ENCODE data around the gene M1AP.

M1AP gene

DNA sequence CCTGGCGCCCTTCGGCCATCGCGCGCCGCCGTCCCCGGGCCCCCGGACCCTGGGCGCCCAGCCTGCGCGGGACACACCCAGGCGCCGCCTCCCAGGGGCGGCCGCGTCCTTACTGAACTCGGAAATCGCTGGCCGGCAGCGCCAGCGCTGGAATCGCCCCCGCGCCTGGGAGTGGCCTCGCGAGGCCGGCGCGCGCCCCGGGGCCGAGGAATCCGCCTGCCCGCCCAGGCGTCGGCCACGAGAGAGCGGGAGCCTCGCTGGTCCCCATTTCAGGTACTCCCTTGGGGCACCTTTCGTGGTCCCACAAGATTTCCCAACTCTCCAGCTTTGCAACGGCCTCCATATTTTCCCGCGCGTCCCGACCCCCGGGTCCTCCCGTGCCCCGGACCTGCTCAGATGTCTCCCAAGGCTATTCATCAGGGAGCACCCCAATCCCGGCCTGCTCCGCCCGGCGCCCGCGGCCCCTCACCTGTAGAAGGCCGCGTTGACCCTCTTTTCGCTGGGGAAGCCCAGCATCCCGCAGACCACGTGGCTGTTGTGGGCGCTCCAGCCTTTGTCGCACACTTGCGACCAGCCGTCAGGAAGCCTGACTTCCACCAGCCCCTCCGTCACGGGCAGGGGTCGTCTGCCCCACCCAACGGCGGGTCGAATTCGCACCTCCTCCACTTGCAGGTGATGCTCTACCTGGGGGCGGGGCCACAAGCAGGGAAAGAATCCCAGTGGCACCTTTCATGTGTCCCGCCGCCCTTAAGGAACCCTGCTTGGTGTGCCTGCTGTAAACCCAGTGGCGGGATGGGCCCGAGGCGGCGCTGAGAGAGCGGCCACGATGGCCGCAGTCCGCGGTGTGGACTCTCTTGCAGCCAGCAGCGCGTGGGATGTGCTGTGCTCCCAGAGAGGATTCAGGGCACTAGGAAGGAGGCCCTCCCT lies 99.0 kb downstream of the M1AP start:
- DNase-seq, result peak; percentile 81
- peak; percentile 41 for TF ChIP-seq POLR2A (IDR thresholded peaks at IDR 0.05; ENCODE audit: low read length)
- TF ChIP-seq GATA1 (IDR thresholded peaks at IDR 0.05; ENCODE audit: low read depth, low read length), result no peak

DNA sequence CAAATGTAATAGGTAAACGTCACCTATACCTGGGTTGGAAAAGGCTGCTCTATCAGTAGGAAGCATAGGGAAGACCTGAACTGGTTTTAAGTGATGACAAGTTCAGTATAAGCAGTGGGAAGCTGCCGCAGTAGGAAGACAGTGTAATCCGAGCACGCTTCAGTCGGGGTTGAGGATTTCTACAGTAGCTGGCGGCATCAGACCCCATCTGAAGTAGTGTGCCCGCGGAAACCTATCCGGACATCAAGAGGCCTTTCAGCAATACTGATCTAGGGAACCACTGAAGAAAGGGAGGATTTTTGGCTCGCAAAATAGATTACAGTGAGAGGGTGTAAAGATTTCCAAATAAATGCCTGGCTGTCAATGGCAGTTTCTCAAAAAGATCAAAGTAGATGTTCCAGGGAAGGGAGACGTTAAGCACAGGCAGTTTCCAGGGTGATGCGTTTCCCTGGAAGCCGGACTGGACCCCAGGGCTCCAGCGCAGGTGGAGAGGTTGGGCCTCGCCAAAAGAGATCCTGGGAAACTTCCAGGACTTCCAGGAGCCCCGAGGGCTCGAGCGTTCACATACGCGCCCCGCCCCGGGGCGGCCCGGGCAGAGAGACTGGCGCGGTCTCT lies 99.7 kb downstream of the M1AP start:
- no peak for TF ChIP-seq GATA1 (IDR thresholded peaks at IDR 0.05; ENCODE audit: low read depth, low read length)
- TF ChIP-seq POLR2A (IDR thresholded peaks at IDR 0.05; ENCODE audit: low read length), result peak; percentile 44
- no peak for DNase-seq

DNA sequence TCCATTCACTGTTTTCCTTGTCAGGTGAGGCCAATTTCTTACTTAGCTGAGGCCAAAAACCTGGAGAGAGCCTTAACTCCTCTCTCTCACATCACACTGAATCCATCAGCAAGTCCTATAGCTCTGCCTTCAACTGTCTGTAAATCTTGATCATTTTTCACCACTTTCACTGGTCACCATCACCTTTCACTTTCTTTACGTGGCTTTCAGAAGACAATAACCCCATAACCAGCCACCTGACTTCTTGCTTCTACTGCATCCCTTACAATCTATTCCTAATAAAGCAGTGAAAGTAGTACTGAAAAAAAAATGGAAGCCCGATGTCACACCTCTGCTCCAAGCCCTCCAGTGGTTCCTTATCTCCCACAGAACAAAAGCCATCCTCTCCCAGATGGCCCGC lies 102.1 kb downstream of the M1AP start:
- DNase-seq, result no peak
- TF ChIP-seq POLR2A (IDR thresholded peaks at IDR 0.05; ENCODE audit: low read length) (no peak), GATA1 (IDR thresholded peaks at IDR 0.05; ENCODE audit: low read depth, low read length) (no peak)

DNA sequence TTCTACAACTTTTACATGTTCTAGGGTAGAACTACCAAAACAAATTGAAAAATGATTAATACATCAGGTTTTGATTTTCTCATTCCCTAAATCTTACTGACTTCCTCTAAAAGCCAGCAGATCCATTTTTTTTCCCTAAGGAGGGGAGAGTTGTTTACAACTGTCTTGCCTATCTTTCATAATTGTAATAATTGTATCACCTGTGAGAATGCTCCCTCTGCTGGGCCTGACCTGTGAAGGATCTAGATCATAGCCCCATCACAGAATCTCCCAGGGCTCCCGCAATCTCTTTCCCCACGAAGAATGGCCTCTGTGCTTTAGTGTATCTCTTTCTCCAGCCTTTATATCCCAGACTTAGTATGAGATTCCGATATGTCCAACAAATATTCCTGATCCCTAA lies 103.5 kb downstream of the M1AP start:
- no peak for DNase-seq
- TF ChIP-seq POLR2A (IDR thresholded peaks at IDR 0.05; ENCODE audit: low read length) (no peak), GATA1 (IDR thresholded peaks at IDR 0.05; ENCODE audit: low read depth, low read length) (no peak)

DNA sequence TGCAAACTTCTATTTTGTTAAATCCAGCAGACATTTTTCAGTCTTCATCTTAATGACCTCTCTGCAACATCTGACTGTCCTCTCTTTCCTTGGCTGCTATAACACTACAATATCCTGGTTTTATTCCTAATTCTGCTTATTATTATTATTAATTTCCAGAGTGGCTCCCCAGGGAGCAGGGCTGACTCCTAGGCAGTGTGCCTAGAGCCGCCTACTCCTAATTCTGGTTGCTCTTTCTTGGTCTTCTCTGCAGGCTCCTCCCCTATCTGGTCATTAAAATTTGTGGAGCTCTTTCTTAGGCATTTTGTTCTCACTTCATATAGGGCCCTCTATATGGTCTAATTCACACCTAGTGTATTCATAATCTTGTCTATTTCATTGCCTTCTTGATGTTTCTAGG lies 105.2 kb downstream of the M1AP start:
- no peak for TF ChIP-seq POLR2A (IDR thresholded peaks at IDR 0.05; ENCODE audit: low read length)
- TF ChIP-seq GATA1 (IDR thresholded peaks at IDR 0.05; ENCODE audit: low read depth, low read length), result no peak
- no peak for DNase-seq

DNA sequence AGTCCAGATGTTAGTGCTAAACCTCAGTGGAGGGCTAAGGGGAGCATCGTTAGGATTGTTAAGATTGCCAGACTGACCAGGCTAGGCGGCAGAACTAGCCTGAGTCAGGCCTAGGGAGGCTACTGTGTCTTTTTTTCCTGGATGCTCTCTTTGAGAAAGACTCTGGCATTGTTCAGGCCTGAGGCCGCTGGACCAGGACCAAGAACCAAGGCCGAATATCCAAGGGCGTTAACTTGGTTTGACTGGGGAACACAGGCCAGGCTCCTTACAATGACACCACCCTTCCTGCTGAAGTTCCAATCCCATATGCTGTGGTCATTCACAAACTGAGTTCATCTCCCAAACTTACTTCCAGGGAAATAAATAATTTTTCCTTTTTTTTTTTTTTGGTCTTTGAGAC lies 107.8 kb downstream of the M1AP start:
- TF ChIP-seq GATA1 (IDR thresholded peaks at IDR 0.05; ENCODE audit: low read depth, low read length) (no peak), POLR2A (IDR thresholded peaks at IDR 0.05; ENCODE audit: low read length) (no peak)
- no peak for DNase-seq

DNA sequence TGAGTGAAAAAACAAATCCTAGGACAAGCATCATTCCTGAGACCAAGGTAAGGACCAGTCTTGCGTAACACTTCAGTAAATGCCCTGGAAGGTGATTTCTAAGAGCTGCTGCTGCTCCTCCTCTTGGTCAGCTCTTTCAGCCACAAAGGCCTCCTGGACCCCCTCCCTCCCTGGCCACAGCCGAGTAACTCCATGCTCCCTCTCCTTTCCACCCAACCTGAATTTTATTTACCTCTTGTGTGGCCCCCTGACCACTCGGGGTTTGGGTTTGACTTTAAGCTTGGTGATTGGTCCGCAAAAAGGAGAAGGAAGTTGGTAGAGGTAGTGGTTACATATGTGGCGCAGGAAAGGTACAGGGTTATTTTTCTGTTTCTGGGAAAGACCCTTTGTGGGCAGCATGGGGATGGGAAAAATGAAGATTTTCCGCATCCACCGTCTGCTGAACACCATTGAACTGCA lies 109.2 kb downstream of the M1AP start:
- no peak for DNase-seq

DNA sequence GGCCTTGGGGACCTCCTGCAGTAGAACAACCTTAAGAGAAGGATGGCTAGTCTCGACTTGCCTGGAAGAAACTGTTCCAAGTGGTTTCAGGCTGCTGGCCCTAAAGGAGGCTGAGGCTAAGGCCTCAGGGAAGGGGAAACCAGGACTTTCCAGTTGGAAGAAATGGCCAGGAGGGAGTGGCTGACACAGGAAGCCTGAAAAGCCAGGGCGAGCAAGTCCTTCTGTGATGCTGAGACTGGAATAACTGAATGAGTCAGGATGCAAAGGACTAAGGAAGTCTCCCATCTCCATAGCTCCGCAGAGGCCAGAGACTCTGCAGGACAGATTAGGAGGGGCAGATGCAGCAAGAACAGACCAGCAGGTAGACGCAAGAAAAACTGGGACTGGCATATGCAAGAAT lies 111.0 kb downstream of the M1AP start:
- no peak for TF ChIP-seq GATA1 (IDR thresholded peaks at IDR 0.05; ENCODE audit: low read depth, low read length)
- no peak for TF ChIP-seq POLR2A (IDR thresholded peaks at IDR 0.05; ENCODE audit: low read length)
- no peak for DNase-seq

More for the DNA sequence above, 109.2 kb downstream of the M1AP start:
- TF ChIP-seq POLR2A (IDR thresholded peaks at IDR 0.05; ENCODE audit: low read length) (no peak), GATA1 (IDR thresholded peaks at IDR 0.05; ENCODE audit: low read depth, low read length) (no peak)

DNA sequence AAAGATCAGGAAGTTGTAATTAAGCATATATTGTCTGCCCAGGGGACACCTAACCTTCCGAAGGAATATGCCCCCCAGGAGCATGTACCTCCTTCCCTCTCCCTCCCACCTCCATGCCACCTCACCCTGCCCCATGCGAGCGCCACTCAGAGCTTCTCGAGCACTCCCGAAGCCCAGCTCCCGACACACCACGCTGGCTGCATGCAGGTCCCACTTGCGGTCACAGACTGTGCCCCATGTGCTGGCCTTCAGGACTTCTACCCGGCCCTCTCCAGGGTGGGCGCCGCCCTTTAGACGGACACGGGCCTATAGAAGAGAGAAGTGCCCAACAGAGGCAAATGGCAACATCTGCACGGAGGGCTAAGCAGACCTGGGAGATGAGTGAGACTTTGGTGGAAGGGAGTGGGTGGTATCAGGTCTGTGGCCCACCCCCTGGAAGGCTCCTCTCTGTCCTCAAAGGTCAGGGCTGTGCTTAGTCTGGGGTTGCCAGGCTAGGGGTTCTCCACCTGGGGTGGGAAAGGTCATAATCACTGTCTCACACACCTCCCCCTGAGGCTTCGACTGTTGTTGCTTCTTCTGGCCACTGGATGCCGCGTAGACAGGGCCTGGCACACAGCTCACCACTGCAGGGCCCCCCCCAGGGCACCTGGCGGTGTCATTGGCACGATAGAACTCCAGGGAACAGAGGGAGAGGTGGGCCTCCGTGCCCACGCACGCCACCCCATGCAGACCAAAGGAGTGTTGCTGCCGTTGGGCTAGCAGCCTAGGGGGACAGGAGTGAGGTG lies 111.8 kb downstream of the M1AP start:
- TF ChIP-seq GATA1 (IDR thresholded peaks at IDR 0.05; ENCODE audit: low read depth, low read length), result no peak
- TF ChIP-seq POLR2A (IDR thresholded peaks at IDR 0.05; ENCODE audit: low read length), result no peak
- no peak for DNase-seq

DNA sequence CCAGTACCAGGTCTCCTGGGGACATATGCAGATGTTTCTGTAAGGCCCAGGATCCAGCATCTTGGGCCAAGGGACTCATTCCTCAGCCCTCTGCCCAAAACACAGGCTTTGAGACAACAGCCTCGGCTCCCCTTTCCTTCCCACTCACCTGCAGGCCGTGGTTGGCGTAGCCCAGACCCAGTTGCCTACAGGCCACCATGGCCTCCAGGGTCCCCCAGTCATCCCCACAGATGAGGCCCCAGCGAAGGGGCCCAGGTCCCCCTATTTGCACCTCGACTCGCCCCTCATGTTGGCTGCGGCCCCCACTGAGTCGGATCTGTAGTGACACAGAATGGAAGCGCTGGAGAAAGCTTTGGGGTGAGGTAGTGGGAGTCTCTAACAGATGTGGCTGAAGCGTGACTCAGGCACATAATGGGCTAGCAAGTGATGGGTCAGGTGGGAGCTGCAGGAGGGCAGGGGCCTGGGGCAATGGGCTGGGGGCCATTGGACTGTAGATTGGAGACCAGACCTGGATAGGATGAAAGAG lies 112.6 kb downstream of the M1AP start:
- TF ChIP-seq GATA1 (IDR thresholded peaks at IDR 0.05; ENCODE audit: low read depth, low read length) (no peak), POLR2A (IDR thresholded peaks at IDR 0.05; ENCODE audit: low read length) (no peak)

DNA sequence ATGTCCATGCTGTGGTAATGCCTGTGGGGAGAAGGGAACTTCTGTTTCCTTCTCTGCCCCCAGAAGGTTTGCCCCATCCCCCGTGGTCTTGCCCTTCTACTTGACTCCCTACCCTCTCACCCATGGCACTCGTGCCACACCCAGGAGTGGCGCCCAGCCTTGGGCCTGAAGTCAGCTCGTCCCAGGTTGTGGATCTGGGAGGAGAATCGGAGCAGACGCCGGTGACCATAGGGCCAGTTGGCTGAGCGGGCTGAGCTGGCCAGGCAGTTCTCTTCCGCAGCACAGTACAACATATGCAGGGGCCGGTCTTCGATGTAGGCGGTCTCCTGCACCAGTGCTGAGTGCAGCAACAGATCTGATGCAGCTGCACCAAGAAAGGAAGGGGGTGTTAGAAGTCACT lies 113.7 kb downstream of the M1AP start:
- TF ChIP-seq GATA1 (IDR thresholded peaks at IDR 0.05; ENCODE audit: low read depth, low read length) (no peak), POLR2A (IDR thresholded peaks at IDR 0.05; ENCODE audit: low read length) (peak; percentile 13)
- DNase-seq, result no peak

More for the DNA sequence above, 112.6 kb downstream of the M1AP start:
- DNase-seq, result no peak

DNA sequence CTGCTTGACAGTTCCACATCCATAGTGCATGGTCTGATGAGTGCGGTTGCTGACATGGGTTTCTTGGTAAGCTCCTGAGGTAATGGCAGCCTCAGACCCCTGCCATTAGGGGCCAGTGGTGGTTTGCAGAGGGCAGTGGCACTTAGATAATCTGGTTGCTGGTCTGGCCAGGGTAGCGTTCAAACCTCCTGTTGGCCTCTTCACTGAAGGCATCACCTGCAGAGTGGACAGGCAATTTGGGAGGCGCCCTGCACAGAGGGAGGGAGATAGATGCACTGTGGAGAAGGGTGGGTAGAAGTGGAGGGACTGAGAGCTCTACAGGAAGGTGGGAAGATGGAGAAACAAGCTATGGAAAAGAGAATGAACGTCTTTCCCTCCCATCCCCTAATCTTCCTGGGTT lies 114.7 kb downstream of the M1AP start:
- DNase-seq, result no peak
- TF ChIP-seq POLR2A (IDR thresholded peaks at IDR 0.05; ENCODE audit: low read length) (peak; percentile 29), GATA1 (IDR thresholded peaks at IDR 0.05; ENCODE audit: low read depth, low read length) (no peak)

DNA sequence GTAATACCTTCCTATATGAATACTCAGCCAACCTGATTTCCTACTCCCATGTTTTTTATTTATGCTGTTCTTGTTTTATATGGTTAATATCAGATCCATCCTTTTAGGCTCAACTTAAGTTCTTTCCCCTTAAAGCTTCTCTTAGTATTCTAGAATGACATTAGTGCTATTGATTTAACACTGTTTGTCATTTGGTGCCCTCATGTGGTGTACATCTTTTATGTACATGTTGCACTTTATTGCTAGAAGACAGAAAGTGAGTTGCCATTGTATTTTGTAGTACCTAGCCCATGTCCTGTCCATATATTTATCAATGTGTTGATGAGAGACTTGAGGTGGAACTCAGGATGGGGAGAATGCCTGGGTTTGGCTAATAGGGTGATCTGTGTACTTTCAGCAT lies 115.9 kb downstream of the M1AP start:
- peak; percentile 70 to 81 for DNase-seq
- TF ChIP-seq GATA1 (IDR thresholded peaks at IDR 0.05; ENCODE audit: low read depth, low read length), result no peak
- TF ChIP-seq POLR2A (IDR thresholded peaks at IDR 0.05; ENCODE audit: low read length), result no peak

DNA sequence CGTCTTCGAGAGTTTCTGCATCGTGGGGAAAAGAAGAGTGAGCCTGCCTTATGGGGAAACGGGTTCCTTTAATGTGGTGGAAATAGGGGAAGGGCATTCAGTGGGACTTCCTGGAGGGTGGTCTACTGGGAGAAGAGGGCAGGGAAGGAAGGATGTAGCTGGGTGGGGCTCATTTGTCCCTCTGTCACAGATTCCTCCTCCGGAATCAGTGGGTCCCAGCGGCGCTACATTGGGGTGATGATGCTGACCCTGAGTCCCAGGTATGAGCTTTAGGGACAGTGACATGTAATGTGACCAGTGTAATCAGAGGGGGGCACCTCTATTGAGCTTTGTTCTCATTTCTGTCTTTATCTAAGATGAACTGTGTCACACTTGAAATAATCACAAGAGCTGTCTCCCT lies 116.5 kb downstream of the M1AP start:
- DNase-seq, result no peak
- TF ChIP-seq POLR2A (IDR thresholded peaks at IDR 0.05; ENCODE audit: low read length) (no peak), GATA1 (IDR thresholded peaks at IDR 0.05; ENCODE audit: low read depth, low read length) (no peak)
